Activated naive CD8-positive, alpha-beta T cell treated with anti-CD3 and anti-CD28 coated beads, Interleukin-2, amount 50 U/mL, for 24 hours (primary cell): ENCODE data around the gene THTPA.
"Not testable (repeated sequence)": the region's sequence is repeated elsewhere in the genome, so short reads cannot be mapped to it uniquely, and the experiment has no call there.

Source experiments
- ATAC-seq: fragments of 150-1000 bp; cut with Tn5 transposase; one replicate; pipeline ENCODE4 v1.10.0; 2021
- DNase-seq: peaks from one replicate; pipeline ENCODE4 v3.0.0; 2021
- H3K27ac Mint-ChIP-seq: one replicate; pipeline ENCODE4 v1.8.0; 2021; ENCODE audit warnings: mild to moderate bottlenecking, mixed read lengths
- H3K27me3 Mint-ChIP-seq: one replicate; pipeline ENCODE4 v1.8.0; 2021; ENCODE audit warnings: mixed read lengths
- H3K36me3 Mint-ChIP-seq: one replicate; pipeline ENCODE4 v1.8.0; 2021; ENCODE audit warnings: low read depth, mixed read lengths
- H3K4me1 Mint-ChIP-seq: one replicate; pipeline ENCODE4 v1.8.0; 2021; ENCODE audit warnings: mixed read lengths
- H3K4me3 Mint-ChIP-seq: one replicate; pipeline ENCODE4 v1.8.0; 2021; ENCODE audit warnings: mild to moderate bottlenecking, moderate library complexity, mixed read lengths
- H3K9me3 Mint-ChIP-seq: one replicate; pipeline ENCODE4 v1.8.0; 2021; ENCODE audit warnings: mixed read lengths

Gene THTPA

DNA sequence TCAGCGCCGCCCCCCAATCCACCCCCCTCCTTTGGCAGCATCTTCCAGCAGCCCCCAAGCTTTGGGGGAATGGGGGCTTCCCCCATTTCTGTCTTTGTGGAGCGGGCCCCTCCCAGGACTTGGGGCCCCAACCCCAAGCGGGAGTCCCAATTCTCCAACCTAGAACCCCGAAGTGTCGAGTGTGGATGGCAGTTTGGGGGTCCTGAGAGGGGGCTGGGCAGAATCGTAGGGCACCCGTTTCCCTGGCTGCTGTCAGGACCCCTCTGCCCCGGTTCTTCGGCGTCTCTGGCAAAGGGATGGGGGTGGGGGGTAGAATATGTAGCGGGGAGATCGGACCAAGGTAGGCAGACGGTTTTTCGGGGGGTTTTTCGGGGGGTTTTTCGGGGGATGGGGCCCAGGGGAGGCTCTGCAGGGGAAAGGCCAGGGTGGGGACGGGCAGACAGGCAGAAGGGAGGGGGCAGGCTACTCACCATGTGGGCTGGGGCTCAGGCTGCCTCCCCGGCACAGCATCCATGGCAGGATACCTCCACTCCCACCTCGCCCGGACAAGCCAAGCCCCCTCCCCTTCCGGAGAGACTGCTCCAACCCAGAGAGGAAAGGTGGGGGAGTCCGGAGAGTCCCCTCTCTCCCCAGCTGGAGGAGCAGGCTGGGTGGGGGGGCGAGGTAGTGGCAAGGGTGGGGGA lies 21.8 kb downstream of the THTPA start:
- H3K9me3 Mint-ChIP-seq, result no peaks in the 10 kb centered on the region
- DNase-seq, result no peak
- no peak overlapping the region for H3K4me3 Mint-ChIP-seq
- ATAC-seq, result no peak
- H3K4me1 Mint-ChIP-seq, result peaks cover 10% of the 10 kb centered on the region
- H3K27ac Mint-ChIP-seq, result no peak overlapping the region
- H3K27me3 Mint-ChIP-seq, result peaks cover 43% of the 10 kb centered on the region
- no peaks in the 10 kb centered on the region for H3K36me3 Mint-ChIP-seq

- Mint-ChIP-seq H3K36me3 (no peaks in the 10 kb centered on the region), H3K4me1 (peaks cover 10% of the 10 kb centered on the region), H3K4me3 (no peak within 1 kb of the TSS)
These were observed 22.7 kb downstream of the THTPA start, which contains the start of gene JPH4 for GRCh38 chr14:23578560-23579310. TSS of gene JPH4 (minus strand) at chr14:23578790. CDS start at chr14:23577453, 1,337 bp downstream.

DNA sequence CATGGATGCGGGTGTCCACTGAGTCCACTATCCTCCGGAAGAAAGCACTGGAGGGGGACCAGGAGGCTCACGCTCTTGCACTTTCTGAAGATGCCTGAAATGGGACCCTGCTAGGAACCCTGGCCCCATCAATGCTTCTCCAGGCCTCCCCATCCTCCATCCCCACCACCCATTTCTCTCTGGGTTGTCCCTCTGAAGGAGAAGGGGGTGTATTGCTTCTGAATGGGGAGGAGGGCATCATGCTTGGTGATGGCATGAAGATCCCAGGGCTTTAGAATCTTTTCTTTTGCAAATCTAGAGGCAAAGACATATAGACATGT lies 23.2 kb downstream of the THTPA start:
- Mint-ChIP-seq H3K27me3 (peaks cover 47% of the 10 kb centered on the region), H3K4me1 (peaks cover 10% of the 10 kb centered on the region)

More at GRCh38 chr14:23578560-23579310, 22.7 kb downstream of the THTPA start, which contains the start of gene JPH4:
- ATAC-seq (no peak), DNase-seq (no peak)
- Mint-ChIP-seq H3K9me3 (no peaks in the 10 kb centered on the region), H3K27me3 (peaks cover 43% of the 10 kb centered on the region), H3K27ac (no peak within 1 kb of the TSS)

DNA sequence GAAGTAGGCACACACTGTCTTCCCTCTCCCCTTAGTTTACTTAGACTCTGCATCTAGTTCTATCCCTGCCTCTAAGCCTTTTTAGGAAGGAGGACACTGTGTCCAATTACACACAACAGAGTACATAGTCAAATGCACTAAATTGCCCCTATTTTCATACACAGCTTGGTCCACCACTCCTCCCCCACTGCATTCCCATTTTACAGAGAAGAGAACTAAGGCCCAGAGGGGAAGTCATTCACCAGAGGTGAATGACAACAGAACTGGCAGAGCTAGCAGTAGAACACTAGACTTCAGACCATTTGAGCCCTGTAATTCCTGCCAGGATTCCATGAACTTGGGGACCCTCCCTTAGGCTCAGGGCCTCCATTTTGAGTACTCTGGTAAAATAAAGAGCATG lies 23.7 kb downstream of the THTPA start:
- Mint-ChIP-seq H3K9me3 (no peaks in the 10 kb centered on the region), H3K27ac (no peak overlapping the region), H3K4me3 (no peak overlapping the region), H3K27me3 (peaks cover 47% of the 10 kb centered on the region), H3K4me1 (peaks cover 10% of the 10 kb centered on the region), H3K36me3 (no peaks in the 10 kb centered on the region)
- ATAC-seq, result no peak
- DNase-seq, result no peak

More for the DNA sequence above, 23.2 kb downstream of the THTPA start:
- H3K27ac Mint-ChIP-seq, result no peak overlapping the region
- DNase-seq (no peak), ATAC-seq (no peak)
- H3K4me3 Mint-ChIP-seq, result no peak overlapping the region
- H3K9me3 Mint-ChIP-seq, result no peaks in the 10 kb centered on the region
- no peaks in the 10 kb centered on the region for H3K36me3 Mint-ChIP-seq

DNA sequence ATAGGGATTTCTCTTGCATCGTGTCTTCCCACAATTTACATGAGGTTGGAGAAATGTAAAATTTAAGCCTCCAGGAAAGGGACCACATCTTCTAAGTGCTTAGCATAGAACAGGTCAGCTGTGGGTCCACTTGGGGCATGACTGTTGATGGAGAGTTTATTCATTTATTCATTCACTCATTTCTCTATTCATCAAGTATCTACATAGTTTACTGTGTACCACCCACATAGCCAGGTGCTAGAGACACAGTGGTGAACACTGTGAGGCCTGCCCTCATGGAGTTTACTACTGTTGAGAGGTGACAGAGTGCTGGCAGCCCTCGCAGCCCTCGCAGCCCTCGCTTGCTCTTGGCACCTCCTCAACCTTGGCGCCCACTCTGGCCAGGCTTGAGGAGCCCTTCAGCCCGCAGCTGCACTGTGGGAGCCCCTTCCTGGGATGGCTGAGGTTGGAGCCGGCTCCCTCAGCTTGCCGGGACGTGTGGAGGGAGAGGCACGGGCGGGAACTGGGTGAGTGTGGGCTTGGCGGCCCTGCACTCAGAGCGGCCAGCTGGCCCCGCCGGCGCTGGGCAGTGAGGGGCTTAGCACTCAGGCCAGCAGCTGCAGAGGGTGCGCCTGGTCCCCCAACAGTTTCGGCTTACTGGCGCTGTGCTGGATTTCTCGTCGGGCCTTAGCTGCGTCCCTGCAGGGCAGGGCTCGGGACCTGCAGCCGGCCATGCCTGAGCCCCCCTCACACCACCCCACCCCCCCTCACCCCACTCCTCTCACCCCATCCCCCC lies 24.3 kb downstream of the THTPA start:
- no peak for ATAC-seq
- Mint-ChIP-seq H3K4me3 (no peak overlapping the region), H3K27ac (no peak overlapping the region), H3K4me1 (peaks cover 10% of the 10 kb centered on the region), H3K27me3 (peaks cover 42% of the 10 kb centered on the region), H3K36me3 (no peaks in the 10 kb centered on the region), H3K9me3 (no peaks in the 10 kb centered on the region)
- no peak for DNase-seq

- DNase-seq (no peak), ATAC-seq (no peak)
- no peak overlapping the region for H3K27ac Mint-ChIP-seq
- no peaks in the 10 kb centered on the region for H3K9me3 Mint-ChIP-seq
- H3K4me3 Mint-ChIP-seq, result no peak overlapping the region
- peaks cover 10% of the 10 kb centered on the region for H3K4me1 Mint-ChIP-seq
- H3K27me3 Mint-ChIP-seq, result peaks cover 44% of the 10 kb centered on the region
- no peaks in the 10 kb centered on the region for H3K36me3 Mint-ChIP-seq
These were observed 24.8 kb downstream of the THTPA start for GRCh38 chr14:23580948-23581281.

GRCh38 chr14:23582906-23583760 lies 27.1 kb downstream of the THTPA start:
- no peak for ATAC-seq
- H3K4me1 Mint-ChIP-seq, result peaks cover 2% of the 10 kb centered on the region
- no peak overlapping the region for H3K4me3 Mint-ChIP-seq
- H3K27ac Mint-ChIP-seq, result no peak overlapping the region
- H3K36me3 Mint-ChIP-seq, result no peaks in the 10 kb centered on the region
- peaks cover 34% of the 10 kb centered on the region for H3K27me3 Mint-ChIP-seq
- H3K9me3 Mint-ChIP-seq, result no peaks in the 10 kb centered on the region
- DNase-seq, result no peak

- H3K4me1 Mint-ChIP-seq, H3K36me3 Mint-ChIP-seq, H3K27ac Mint-ChIP-seq, H3K9me3 Mint-ChIP-seq, DNase-seq, ATAC-seq, H3K4me3 Mint-ChIP-seq: not testable (repeated sequence)
- H3K27me3 Mint-ChIP-seq, result peaks cover 30% of the 10 kb centered on the region
These were observed 27.9 kb downstream of the THTPA start for GRCh38 chr14:23583761-23584526.

- H3K4me3 Mint-ChIP-seq, result not testable (repeated sequence)
- H3K27me3 Mint-ChIP-seq, result peaks cover 25% of the 10 kb centered on the region
These were observed 28.6 kb downstream of the THTPA start for GRCh38 chr14:23584527-23585203.

GRCh38 chr14:23588884-23589598 lies 33.0 kb downstream of the THTPA start:
- Mint-ChIP-seq H3K27ac (no peak overlapping the region), H3K4me1 (peaks cover 9% of the 10 kb centered on the region), H3K4me3 (no peak overlapping the region), H3K27me3 (peaks cover 13% of the 10 kb centered on the region), H3K9me3 (no peaks in the 10 kb centered on the region), H3K36me3 (no peaks in the 10 kb centered on the region)
- ATAC-seq (peak; percentile 99), DNase-seq (peak; percentile 86)

More at GRCh38 chr14:23584527-23585203, 28.6 kb downstream of the THTPA start:
- DNase-seq, H3K4me1 Mint-ChIP-seq, H3K9me3 Mint-ChIP-seq, H3K36me3 Mint-ChIP-seq, H3K27ac Mint-ChIP-seq, ATAC-seq: not testable (repeated sequence)

DNA sequence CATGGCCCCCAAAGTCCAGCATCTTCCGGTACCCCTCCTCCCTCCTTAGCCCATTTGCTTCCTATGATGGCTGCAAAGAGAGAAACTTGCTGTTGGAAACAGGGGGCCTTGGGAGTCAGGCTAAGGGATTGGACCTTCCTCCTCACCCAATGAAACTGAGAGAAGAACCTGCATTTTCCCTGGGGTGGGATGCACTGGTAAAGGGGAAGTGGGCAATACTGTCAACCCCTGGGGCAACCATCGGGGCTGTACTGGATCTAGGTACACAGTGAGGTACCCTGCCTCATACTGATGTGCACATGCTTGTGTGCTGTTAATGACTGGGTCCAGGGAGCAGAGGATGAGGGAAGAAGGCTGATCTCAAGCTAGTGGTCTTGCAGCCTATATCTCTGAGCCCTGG lies 33.5 kb downstream of the THTPA start:
- ATAC-seq, result no peak
- Mint-ChIP-seq H3K36me3 (no peaks in the 10 kb centered on the region), H3K9me3 (no peaks in the 10 kb centered on the region), H3K27me3 (peaks cover 9% of the 10 kb centered on the region), H3K27ac (no peak overlapping the region), H3K4me3 (no peak overlapping the region), H3K4me1 (peaks cover 9% of the 10 kb centered on the region)
- no peak for DNase-seq

- no peak overlapping the region for H3K27ac Mint-ChIP-seq
- DNase-seq (no peak), ATAC-seq (no peak)
- H3K4me1 Mint-ChIP-seq, result peaks cover 9% of the 10 kb centered on the region
- no peaks in the 10 kb centered on the region for H3K36me3 Mint-ChIP-seq
- H3K4me3 Mint-ChIP-seq, result no peak overlapping the region
- no peaks in the 10 kb centered on the region for H3K9me3 Mint-ChIP-seq
- peaks cover 9% of the 10 kb centered on the region for H3K27me3 Mint-ChIP-seq
These were observed 34.1 kb downstream of the THTPA start for GRCh38 chr14:23590198-23590597.

GRCh38 chr14:23594191-23594590 lies 38.1 kb downstream of the THTPA start:
- not testable (repeated sequence) for DNase-seq, ATAC-seq, H3K27ac Mint-ChIP-seq, H3K9me3 Mint-ChIP-seq, H3K36me3 Mint-ChIP-seq, H3K4me3 Mint-ChIP-seq, H3K27me3 Mint-ChIP-seq, H3K4me1 Mint-ChIP-seq
